ENCODE data around the gene FBXO42. TPM values are rescaled to one million over a fixed set of nuclear protein-coding genes. Genes with fewer than 3 reads are reported as not detected.

FBXO42 gene
- total and polyA plus RNA-seq, 2 of the 4 experiments (the other 2 are of a cell fraction): 12.0 to 18.8 TPM

DNA sequence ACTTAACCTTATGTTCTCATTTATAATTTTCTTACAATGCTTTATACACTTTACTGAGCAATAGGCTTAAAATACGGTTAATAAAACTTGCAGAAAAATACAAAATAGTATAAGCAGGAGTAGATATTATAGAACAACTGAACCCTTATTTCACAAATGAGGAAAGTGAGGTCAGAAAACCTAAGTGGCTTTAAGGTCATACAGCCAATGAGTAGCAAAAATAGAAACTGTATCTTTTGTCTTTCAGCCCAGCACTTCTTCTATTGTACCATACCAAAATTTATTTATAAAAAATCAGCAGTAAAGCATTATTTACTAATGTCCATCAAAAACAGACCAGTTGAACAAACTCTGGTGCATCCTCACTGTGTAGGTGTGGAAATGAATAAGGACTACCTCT, 11.6 kb downstream of the FBXO42 start:
- Histone ChIP-seq H2BK15ac (ENCODE audit: low read depth, low read length) (no peak overlapping the region), H3K4ac (ENCODE audit: low read depth, low read length) (no peak overlapping the region), H2AFZ (replicated peaks; ENCODE audit: low read length, poor library complexity) (no peak overlapping the region), H2BK5ac (ENCODE audit: low read depth, low read length, poor library complexity, severe bottlenecking) (no peak overlapping the region), H3K9ac (ENCODE audit: low read depth, low read length) (no peak overlapping the region), H3K9me1 (ENCODE audit: insufficient read depth, low read length) (peaks cover 10% of the 10 kb centered on the region; the same call in 1 of the 2 replicates), H3K56ac (ENCODE audit: extremely low read depth, insufficient read depth, low read length) (no peak overlapping the region), H3K14ac (replicated peaks; ENCODE audit: low read depth, low read length) (no peak overlapping the region), H2BK20ac (ENCODE audit: low read depth, low read length) (no peak overlapping the region), H3K27ac (ENCODE audit: insufficient read depth, low read length) (no peak overlapping the region), H4K91ac (ENCODE audit: insufficient read depth, low read depth, low read length) (no peak overlapping the region), H3K18ac (ENCODE audit: low read depth, low read length) (no peak overlapping the region), H4K8ac (ENCODE audit: low read depth in 2 of 2, low read length in 2 of 2) (no peak overlapping the region), H2AK5ac (ENCODE audit: low read depth, low read length) (no peak overlapping the region), H4K5ac (ENCODE audit: low read depth, low read length) (no peak overlapping the region), H2BK120ac (ENCODE audit: low read depth, low read length) (no peak overlapping the region), H2AK9ac (replicated peaks; ENCODE audit: low read depth, low read length, poor library complexity) (no peak overlapping the region), H3K4me2 (ENCODE audit: low read depth, low read length) (no peak overlapping the region), H3K4me3 (ENCODE audit: insufficient read depth, low read depth, low read length) (no peak overlapping the region), H3K27me3 (ENCODE audit: control insufficient read depth, insufficient read depth, low read length) (no peaks in the 10 kb centered on the region), H3K79me1 (ENCODE audit: low read depth in 1 of 2, low read length in 2 of 2) (peaks cover 5 to 67% of the 10 kb centered on the region in 2 experiments), H3K36me3 (ENCODE audit: control insufficient read depth, insufficient read depth, low read length) (peaks cover 1% of the 10 kb centered on the region; the same call in 1 of the 2 replicates), H4K20me1 (ENCODE audit: insufficient read depth, low read length) (peaks cover 64% of the 10 kb centered on the region), H3K4me1 (ENCODE audit: control insufficient read depth, insufficient read depth, low read length) (no peaks in the 10 kb centered on the region), H3K9me3 (ENCODE audit: control insufficient read depth, insufficient read depth, low read length) (no peaks in the 10 kb centered on the region), H3K23ac (ENCODE audit: low read depth, low read length) (no peak overlapping the region)
- intact Hi-C loops (cut with micrococcal nuclease): no loop called here
- WGBS, 2 experiments (ENCODE audit: extremely low coverage in 2 of 2, insufficient read length in 1 of 2): no CpG with 5 or more reads among the region's 1 CpG
- CTCF ChIA-PET: no interaction called here
- in situ Hi-C loops (cut with MboI; ENCODE audit: low sequenced_read_pairs): no loop called here
- no peak for TF ChIP-seq POLR2A (IDR thresholded peaks at IDR 0.05; ENCODE audit: low read depth, low read length)
- TF ChIP-seq, protein P1, sequence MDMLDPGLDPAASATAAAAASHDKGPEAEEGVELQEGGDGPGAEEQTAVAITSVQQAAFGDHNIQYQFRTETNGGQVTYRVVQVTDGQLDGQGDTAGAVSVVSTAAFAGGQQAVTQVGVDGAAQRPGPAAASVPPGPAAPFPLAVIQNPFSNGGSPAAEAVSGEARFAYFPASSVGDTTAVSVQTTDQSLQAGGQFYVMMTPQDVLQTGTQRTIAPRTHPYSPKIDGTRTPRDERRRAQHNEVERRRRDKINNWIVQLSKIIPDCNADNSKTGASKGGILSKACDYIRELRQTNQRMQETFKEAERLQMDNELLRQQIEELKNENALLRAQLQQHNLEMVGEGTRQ (IDR thresholded peaks at IDR 0.05; ENCODE audit: low read depth, low read length): no peak
- TF ChIP-seq, protein P2, sequence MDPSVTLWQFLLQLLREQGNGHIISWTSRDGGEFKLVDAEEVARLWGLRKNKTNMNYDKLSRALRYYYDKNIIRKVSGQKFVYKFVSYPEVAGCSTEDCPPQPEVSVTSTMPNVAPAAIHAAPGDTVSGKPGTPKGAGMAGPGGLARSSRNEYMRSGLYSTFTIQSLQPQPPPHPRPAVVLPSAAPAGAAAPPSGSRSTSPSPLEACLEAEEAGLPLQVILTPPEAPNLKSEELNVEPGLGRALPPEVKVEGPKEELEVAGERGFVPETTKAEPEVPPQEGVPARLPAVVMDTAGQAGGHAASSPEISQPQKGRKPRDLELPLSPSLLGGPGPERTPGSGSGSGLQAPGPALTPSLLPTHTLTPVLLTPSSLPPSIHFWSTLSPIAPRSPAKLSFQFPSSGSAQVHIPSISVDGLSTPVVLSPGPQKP (IDR thresholded peaks at IDR 0.05; ENCODE audit: borderline replicate concordance, low read depth, low read length): no peak
- no peak for TF ChIP-seq MAZ (IDR thresholded peaks at IDR 0.05; ENCODE audit: borderline replicate concordance, low read depth, low read length)
- TF ChIP-seq RFX5 (IDR thresholded peaks at IDR 0.05; ENCODE audit: low read depth, low read length): no peak
- no peak for TF ChIP-seq CEBPB (IDR thresholded peaks at IDR 0.05; ENCODE audit: low read depth, low read length)
- TF ChIP-seq RAD21 (IDR thresholded peaks at IDR 0.05; ENCODE audit: low read length): no peak
- TF ChIP-seq BHLHE40 (IDR thresholded peaks at IDR 0.05; ENCODE audit: low read depth, low read length): no peak
- no peak for TF ChIP-seq MAFK (IDR thresholded peaks at IDR 0.05; ENCODE audit: low read depth, low read length)
- no peak for TF ChIP-seq MXI1 (IDR thresholded peaks at IDR 0.05; ENCODE audit: borderline replicate concordance, low read depth, low read length)
- no peak for TF ChIP-seq SMC3 (IDR thresholded peaks at IDR 0.05; ENCODE audit: low read depth, low read length)
- no peak for TF ChIP-seq NFE2L2 (IDR thresholded peaks at IDR 0.05; ENCODE audit: low read depth, low read length)
- TF ChIP-seq, protein P3, sequence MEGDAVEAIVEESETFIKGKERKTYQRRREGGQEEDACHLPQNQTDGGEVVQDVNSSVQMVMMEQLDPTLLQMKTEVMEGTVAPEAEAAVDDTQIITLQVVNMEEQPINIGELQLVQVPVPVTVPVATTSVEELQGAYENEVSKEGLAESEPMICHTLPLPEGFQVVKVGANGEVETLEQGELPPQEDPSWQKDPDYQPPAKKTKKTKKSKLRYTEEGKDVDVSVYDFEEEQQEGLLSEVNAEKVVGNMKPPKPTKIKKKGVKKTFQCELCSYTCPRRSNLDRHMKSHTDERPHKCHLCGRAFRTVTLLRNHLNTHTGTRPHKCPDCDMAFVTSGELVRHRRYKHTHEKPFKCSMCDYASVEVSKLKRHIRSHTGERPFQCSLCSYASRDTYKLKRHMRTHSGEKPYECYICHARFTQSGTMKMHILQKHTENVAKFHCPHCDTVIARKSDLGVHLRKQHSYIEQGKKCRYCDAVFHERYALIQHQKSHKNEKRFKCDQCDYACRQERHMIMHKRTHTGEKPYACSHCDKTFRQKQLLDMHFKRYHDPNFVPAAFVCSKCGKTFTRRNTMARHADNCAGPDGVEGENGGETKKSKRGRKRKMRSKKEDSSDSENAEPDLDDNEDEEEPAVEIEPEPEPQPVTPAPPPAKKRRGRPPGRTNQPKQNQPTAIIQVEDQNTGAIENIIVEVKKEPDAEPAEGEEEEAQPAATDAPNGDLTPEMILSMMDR (conservative IDR thresholded peaks at IDR 0.05; ENCODE audit: low read depth, low read length): no peak
- TF ChIP-seq RCOR1 (IDR thresholded peaks at IDR 0.05; ENCODE audit: insufficient replicate concordance, low read length): no peak
- no peak for TF ChIP-seq FOS (IDR thresholded peaks at IDR 0.05; ENCODE audit: low read depth, low read length)
- TF ChIP-seq CHD1 (IDR thresholded peaks at IDR 0.05; ENCODE audit: low read depth, low read length): no peak
- BruUV-seq (replicated peaks): no TSS peak
- POLR2A ChIA-PET (ENCODE audit: unreplicated experiment): no interaction called here
- DNase-seq: no peak
- no peak for ATAC-seq (ENCODE audit: low read depth)
- dilution Hi-C loops (cut with HindIII; ENCODE audit: low sequenced_read_pairs, unreplicated experiment): no loop called here

Data from IMR-90 (cell line).